D341Med (cell line): ENCODE results near the gene PEX7.
A peak's percentile ranks its signal among the peaks of the same experiment; 100 is the strongest.
"Not testable (repeated sequence)": the region's sequence is repeated elsewhere in the genome, so short reads cannot be mapped to it uniquely, and the experiment has no call there.

Experiments used
- DNase-seq: peaks from one replicate; pipeline ENCODE4 v3.0.0; 2012; ENCODE audit warnings: low spot score

Gene PEX7

GRCh38 chr6:136822376-136823127, at the start of gene PEX7:
Gene PEX7 (plus strand): TSS chr6:136822592. CDS start chr6:136822666, 74 bp downstream.
- DNase-seq = peak; percentile 93

- DNase-seq = no peak
Observed at GRCh38 chr6:136772685-136773472, 49.5 kb upstream of the PEX7 start.

- no peak for DNase-seq
Observed at GRCh38 chr6:136773473-136773796, 49.0 kb upstream of the PEX7 start.

GRCh38 chr6:136774228-136775041, 48.0 kb upstream of the PEX7 start:
- no peak for DNase-seq

- no peak for DNase-seq
Observed at GRCh38 chr6:136775081-136775480, 47.3 kb upstream of the PEX7 start.

- no peak for DNase-seq
Observed at GRCh38 chr6:136775548-136775947, 46.8 kb upstream of the PEX7 start.

GRCh38 chr6:136777651-136778050, 44.7 kb upstream of the PEX7 start:
- no peak for DNase-seq

GRCh38 chr6:136779682-136780081, 42.7 kb upstream of the PEX7 start:
- DNase-seq = no peak

GRCh38 chr6:136780972-136781371, 41.4 kb upstream of the PEX7 start:
- no peak for DNase-seq

- DNase-seq = no peak
Observed at GRCh38 chr6:136782021-136782770, 40.2 kb upstream of the PEX7 start.

- DNase-seq = no peak
Observed at GRCh38 chr6:136783021-136783420, 39.4 kb upstream of the PEX7 start.

- no peak for DNase-seq
Observed at GRCh38 chr6:136783495-136784270, 38.7 kb upstream of the PEX7 start.

- DNase-seq = no peak
Observed at GRCh38 chr6:136784271-136784664, 38.1 kb upstream of the PEX7 start.

- no peak for DNase-seq
Observed at GRCh38 chr6:136784910-136785746, 37.3 kb upstream of the PEX7 start.

- DNase-seq = no peak
Observed at GRCh38 chr6:136786658-136787057, 35.7 kb upstream of the PEX7 start.

GRCh38 chr6:136787726-136788068, 34.7 kb upstream of the PEX7 start:
- DNase-seq = no peak

GRCh38 chr6:136788069-136788902, 34.1 kb upstream of the PEX7 start:
- no peak for DNase-seq

- not testable (repeated sequence) for DNase-seq
Observed at GRCh38 chr6:136789440-136789839, 33.0 kb upstream of the PEX7 start.
